ENCODE data around the gene PTX4. TPM values are rescaled to one million over a fixed set of nuclear protein-coding genes. Genes with fewer than 3 reads are reported as not detected.

PTX4 gene
- total RNA-seq, 1 donor from 2014 or later = not detected

GRCh38 chr16:1437606-1438005, 51.1 kb downstream of the PTX4 start:
- Histone ChIP-seq H3K27ac (no peak overlapping the region), H3K9me3 (no peaks in the 10 kb centered on the region), H3K27me3 (no peaks in the 10 kb centered on the region), H3K4me3 (no peak overlapping the region), H3K4me1 (no peaks in the 10 kb centered on the region), H3K36me3 (no peaks in the 10 kb centered on the region)
- intact Hi-C loops (cut with DNase I) = no loop called here
- DNase-seq (ENCODE audit: low spot score in 2 of 2) = no peak
- TF ChIP-seq, protein P1, sequence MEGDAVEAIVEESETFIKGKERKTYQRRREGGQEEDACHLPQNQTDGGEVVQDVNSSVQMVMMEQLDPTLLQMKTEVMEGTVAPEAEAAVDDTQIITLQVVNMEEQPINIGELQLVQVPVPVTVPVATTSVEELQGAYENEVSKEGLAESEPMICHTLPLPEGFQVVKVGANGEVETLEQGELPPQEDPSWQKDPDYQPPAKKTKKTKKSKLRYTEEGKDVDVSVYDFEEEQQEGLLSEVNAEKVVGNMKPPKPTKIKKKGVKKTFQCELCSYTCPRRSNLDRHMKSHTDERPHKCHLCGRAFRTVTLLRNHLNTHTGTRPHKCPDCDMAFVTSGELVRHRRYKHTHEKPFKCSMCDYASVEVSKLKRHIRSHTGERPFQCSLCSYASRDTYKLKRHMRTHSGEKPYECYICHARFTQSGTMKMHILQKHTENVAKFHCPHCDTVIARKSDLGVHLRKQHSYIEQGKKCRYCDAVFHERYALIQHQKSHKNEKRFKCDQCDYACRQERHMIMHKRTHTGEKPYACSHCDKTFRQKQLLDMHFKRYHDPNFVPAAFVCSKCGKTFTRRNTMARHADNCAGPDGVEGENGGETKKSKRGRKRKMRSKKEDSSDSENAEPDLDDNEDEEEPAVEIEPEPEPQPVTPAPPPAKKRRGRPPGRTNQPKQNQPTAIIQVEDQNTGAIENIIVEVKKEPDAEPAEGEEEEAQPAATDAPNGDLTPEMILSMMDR (IDR thresholded peaks at IDR 0.05) = no peak

DNA sequence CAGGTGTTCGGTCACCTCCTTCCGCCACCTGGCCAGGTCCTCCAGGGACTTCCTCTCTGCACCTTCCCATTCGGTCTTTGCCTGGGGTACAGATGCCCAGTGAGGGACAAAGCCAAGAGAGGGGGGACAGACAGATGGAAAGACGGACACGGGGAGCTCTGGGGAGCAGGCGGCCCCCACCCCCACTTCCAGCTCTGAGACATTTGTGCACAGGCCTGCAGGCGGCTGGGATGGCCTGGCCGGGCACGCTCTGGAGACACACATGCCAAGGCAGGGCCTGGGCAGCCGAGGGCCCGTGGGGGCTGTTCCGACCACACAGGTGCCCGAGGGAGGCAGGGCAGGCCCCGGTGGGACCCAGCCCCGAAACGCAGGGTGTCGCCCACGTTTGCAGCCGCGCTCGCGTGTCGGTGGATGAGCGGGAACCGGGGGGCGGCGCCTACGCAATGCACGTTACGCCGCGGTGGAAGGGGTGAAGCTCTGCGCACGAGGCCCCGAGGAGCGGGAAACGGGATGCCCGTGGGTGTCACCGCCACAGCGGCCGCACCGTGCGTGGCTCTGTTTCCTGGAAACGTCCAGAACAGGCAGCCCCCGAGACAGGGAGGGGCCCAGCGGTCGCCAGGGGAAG, 51.9 kb downstream of the PTX4 start:
- Histone ChIP-seq H3K4me3 (no peak overlapping the region), H3K9me3 (no peaks in the 10 kb centered on the region), H3K27ac (no peak overlapping the region), H3K27me3 (no peaks in the 10 kb centered on the region), H3K4me1 (no peaks in the 10 kb centered on the region), H3K36me3 (no peaks in the 10 kb centered on the region)
- intact Hi-C loops (cut with DNase I) = no loop called here
- DNase-seq (ENCODE audit: low spot score in 2 of 2) = no peak
- TF ChIP-seq, protein P1 (IDR thresholded peaks at IDR 0.05) = no peak

DNA sequence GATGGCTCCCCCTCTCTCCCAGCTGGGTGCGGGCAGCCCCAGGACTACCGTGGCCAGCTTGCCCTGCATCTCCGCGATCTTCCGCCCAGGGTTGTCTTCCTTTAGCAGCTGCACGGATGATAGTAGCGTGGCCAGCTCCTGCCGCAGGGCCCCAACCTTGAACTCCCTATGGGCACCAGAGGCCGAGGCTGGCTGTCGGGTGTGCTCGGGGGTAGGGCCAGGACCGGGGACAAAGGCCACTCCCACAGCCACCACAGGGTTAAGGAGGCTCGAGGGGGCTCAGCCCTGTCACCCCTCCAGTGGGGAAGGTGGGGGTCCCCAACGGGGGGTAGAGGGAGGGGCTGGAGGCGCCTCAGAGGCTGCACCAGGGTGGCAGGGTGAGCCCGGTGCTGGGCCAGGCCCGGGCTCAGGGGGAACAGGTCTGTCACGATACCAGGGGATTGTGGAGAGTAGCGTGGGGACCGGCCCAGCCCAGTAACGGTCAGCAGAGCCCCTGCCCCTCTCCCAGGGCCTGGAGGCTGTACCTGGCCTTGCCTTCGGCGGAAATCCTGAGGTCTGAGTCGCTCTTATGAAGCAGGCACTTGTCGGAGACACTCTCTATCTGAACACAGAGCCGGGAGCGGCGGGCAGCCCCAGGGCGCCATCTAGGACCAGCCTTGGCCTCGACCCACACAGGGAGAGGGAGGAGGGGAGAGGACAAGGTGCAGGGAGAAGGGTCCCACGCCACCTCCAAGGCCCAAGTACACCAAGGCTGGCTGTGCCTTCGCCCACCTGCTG, 52.6 kb downstream of the PTX4 start:
- Histone ChIP-seq H3K27me3 (no peaks in the 10 kb centered on the region), H3K36me3 (no peaks in the 10 kb centered on the region), H3K9me3 (no peaks in the 10 kb centered on the region), H3K4me1 (no peaks in the 10 kb centered on the region), H3K27ac (no peak overlapping the region), H3K4me3 (no peak overlapping the region)
- DNase-seq (ENCODE audit: low spot score in 2 of 2) = no peak
- TF ChIP-seq, protein P1 (IDR thresholded peaks at IDR 0.05) = no peak
- intact Hi-C loops (cut with DNase I) = no loop called here

Other genes with a start within 250 kb of the PTX4 start
- gene TPSAB1, start 248.2 kb downstream of the PTX4 start, total RNA-seq = 6.7 TPM
- gene TPSD1, start 232.9 kb downstream of the PTX4 start, total RNA-seq = 20.8 TPM
- gene UBE2I, start 179.3 kb downstream of the PTX4 start, total RNA-seq = 141 TPM
- gene BAIAP3, start 155.3 kb downstream of the PTX4 start, total RNA-seq = 0.64 TPM
- 143 TPM for gene TSR3, start 137.1 kb downstream of the PTX4 start, total RNA-seq
- gene GNPTG, start 137.0 kb downstream of the PTX4 start, total RNA-seq = 86.6 TPM
- gene UNKL, start 74.2 kb downstream of the PTX4 start, total RNA-seq = 144 TPM
- gene UQCC4, start 68.2 kb downstream of the PTX4 start, total RNA-seq = 107 TPM
- gene PERCC1, start 57.9 kb downstream of the PTX4 start, total RNA-seq = not detected
- gene CCDC154, start 44.4 kb downstream of the PTX4 start, total RNA-seq = not detected
- 108 TPM for gene CLCN7, start 13.9 kb downstream of the PTX4 start, total RNA-seq
- gene TELO2, start 4.4 kb upstream of the PTX4 start, total RNA-seq = 110 TPM
- gene TMEM204, start 44.7 kb upstream of the PTX4 start, total RNA-seq = 145 TPM
- gene IFT140, start 123.1 kb upstream of the PTX4 start, total RNA-seq = 21.9 TPM
- gene CRAMP1, start 123.4 kb upstream of the PTX4 start, total RNA-seq = 12.7 TPM
- 18.3 TPM for gene JPT2, start 189.3 kb upstream of the PTX4 start, total RNA-seq
- 57.4 TPM for gene MAPK8IP3, start 217.3 kb upstream of the PTX4 start, total RNA-seq